Hepatocyte (in vitro differentiated cells): ENCODE data around the gene DDR1.

Experiments
- EZH2 ChIP-seq: fragments of 200-600 bp; sonication (generic); IDR thresholded peaks from 2 replicates; pipeline ENCODE4 v1.6.1; 2016; ENCODE audit warnings: antibody characterized with exemption, mild to moderate bottlenecking, borderline replicate concordance
- TF ChIP-seq, protein P1 (sequence below): fragments of 200-600 bp; sonication (generic); IDR thresholded peaks from 2 replicates; pipeline ENCODE4 v1.5.1; 2016; ENCODE audit warnings: antibody characterized with exemption, mild to moderate bottlenecking; ENCODE audit not compliant: poor library complexity

- TF ChIP-seq, protein P1, sequence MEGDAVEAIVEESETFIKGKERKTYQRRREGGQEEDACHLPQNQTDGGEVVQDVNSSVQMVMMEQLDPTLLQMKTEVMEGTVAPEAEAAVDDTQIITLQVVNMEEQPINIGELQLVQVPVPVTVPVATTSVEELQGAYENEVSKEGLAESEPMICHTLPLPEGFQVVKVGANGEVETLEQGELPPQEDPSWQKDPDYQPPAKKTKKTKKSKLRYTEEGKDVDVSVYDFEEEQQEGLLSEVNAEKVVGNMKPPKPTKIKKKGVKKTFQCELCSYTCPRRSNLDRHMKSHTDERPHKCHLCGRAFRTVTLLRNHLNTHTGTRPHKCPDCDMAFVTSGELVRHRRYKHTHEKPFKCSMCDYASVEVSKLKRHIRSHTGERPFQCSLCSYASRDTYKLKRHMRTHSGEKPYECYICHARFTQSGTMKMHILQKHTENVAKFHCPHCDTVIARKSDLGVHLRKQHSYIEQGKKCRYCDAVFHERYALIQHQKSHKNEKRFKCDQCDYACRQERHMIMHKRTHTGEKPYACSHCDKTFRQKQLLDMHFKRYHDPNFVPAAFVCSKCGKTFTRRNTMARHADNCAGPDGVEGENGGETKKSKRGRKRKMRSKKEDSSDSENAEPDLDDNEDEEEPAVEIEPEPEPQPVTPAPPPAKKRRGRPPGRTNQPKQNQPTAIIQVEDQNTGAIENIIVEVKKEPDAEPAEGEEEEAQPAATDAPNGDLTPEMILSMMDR: no peak
- TF ChIP-seq EZH2: no peak
Measured at GRCh38 chr6:30871592-30872183, 12.6 kb upstream of the DDR1 start.
